ENCODE results near the gene NR2F6.

Gene NR2F6

GRCh38 chr19:17263712-17264640 is 18.3 kb upstream of the NR2F6 start:
- H3K9ac ChIP-seq (ENCODE audit: insufficient read length, low read depth): no peak overlapping the region
- no peak overlapping the region for H3K4me3 ChIP-seq (ENCODE audit: insufficient read length, low read depth)
- no peak for TF ChIP-seq ZNF274 (IDR thresholded peaks at IDR 0.05; ENCODE audit: low read depth, low read length)
- TF ChIP-seq SUZ12 (IDR thresholded peaks at IDR 0.05; ENCODE audit: extremely low read depth, insufficient read depth, insufficient read length): no peak
- no peak for TF ChIP-seq YY1 (IDR thresholded peaks at IDR 0.05; ENCODE audit: insufficient read depth, insufficient read length)
- no peaks in the 10 kb centered on the region for H3K27me3 ChIP-seq (ENCODE audit: insufficient read depth, insufficient read length)
- no peak for DNase-seq (ENCODE audit: low read depth, low spot score)
- H3K36me3 ChIP-seq (ENCODE audit: insufficient read depth, insufficient read length, low read length): peaks cover 5% of the 10 kb centered on the region
- H3K9me3 ChIP-seq (ENCODE audit: insufficient read depth, low read length): peaks cover 19% of the 10 kb centered on the region; the same call in 1 of the 2 replicates
- no peaks in the 10 kb centered on the region for H3K4me1 ChIP-seq (ENCODE audit: insufficient read depth, insufficient read length)

- no peak for DNase-seq (ENCODE audit: low read depth, low spot score)
Measured at GRCh38 chr19:17262557-17262956, 16.8 kb upstream of the NR2F6 start.

GRCh38 chr19:17260842-17261325 is 15.2 kb upstream of the NR2F6 start:
- Histone ChIP-seq H3K4me1 (ENCODE audit: insufficient read depth, insufficient read length) (no peaks in the 10 kb centered on the region), H3K9ac (ENCODE audit: insufficient read length, low read depth) (peak overlapping the region; percentile 38), H3K27me3 (ENCODE audit: insufficient read depth, insufficient read length) (peaks cover 8% of the 10 kb centered on the region), H3K4me3 (ENCODE audit: insufficient read length, low read depth) (no peak overlapping the region), H3K9me3 (ENCODE audit: insufficient read depth, low read length) (peaks cover 33% of the 10 kb centered on the region; the same call in 1 of the 2 replicates), H3K36me3 (ENCODE audit: insufficient read depth, insufficient read length, low read length) (no peaks in the 10 kb centered on the region)
- TF ChIP-seq YY1 (IDR thresholded peaks at IDR 0.05; ENCODE audit: insufficient read depth, insufficient read length): no peak
- TF ChIP-seq SUZ12 (IDR thresholded peaks at IDR 0.05; ENCODE audit: extremely low read depth, insufficient read depth, insufficient read length): no peak
- TF ChIP-seq ZNF274 (IDR thresholded peaks at IDR 0.05; ENCODE audit: low read depth, low read length): no peak
- peak; percentile 90 for DNase-seq (ENCODE audit: low read depth, low spot score)

More at GRCh38 chr19:17262557-17262956, 16.8 kb upstream of the NR2F6 start:
- Histone ChIP-seq H3K9ac (ENCODE audit: insufficient read length, low read depth) (no peak overlapping the region), H3K36me3 (ENCODE audit: insufficient read depth, insufficient read length, low read length) (no peaks in the 10 kb centered on the region), H3K4me1 (ENCODE audit: insufficient read depth, insufficient read length) (no peaks in the 10 kb centered on the region), H3K9me3 (ENCODE audit: insufficient read depth, low read length) (peaks cover 33% of the 10 kb centered on the region; the same call in 1 of the 2 replicates), H3K4me3 (ENCODE audit: insufficient read length, low read depth) (no peak overlapping the region), H3K27me3 (ENCODE audit: insufficient read depth, insufficient read length) (no peaks in the 10 kb centered on the region)
- no peak for TF ChIP-seq ZNF274 (IDR thresholded peaks at IDR 0.05; ENCODE audit: low read depth, low read length)
- TF ChIP-seq SUZ12 (IDR thresholded peaks at IDR 0.05; ENCODE audit: extremely low read depth, insufficient read depth, insufficient read length): no peak
- TF ChIP-seq YY1 (IDR thresholded peaks at IDR 0.05; ENCODE audit: insufficient read depth, insufficient read length): no peak

- Histone ChIP-seq H3K9me3 (ENCODE audit: insufficient read depth, low read length) (peaks cover 33% of the 10 kb centered on the region; the same call in 1 of the 2 replicates), H3K4me3 (ENCODE audit: insufficient read length, low read depth) (no peak overlapping the region), H3K36me3 (ENCODE audit: insufficient read depth, insufficient read length, low read length) (no peaks in the 10 kb centered on the region), H3K9ac (ENCODE audit: insufficient read length, low read depth) (no peak overlapping the region), H3K4me1 (ENCODE audit: insufficient read depth, insufficient read length) (peaks cover under 1% of the 10 kb centered on the region), H3K27me3 (ENCODE audit: insufficient read depth, insufficient read length) (peaks cover 10% of the 10 kb centered on the region)
- no peak for DNase-seq (ENCODE audit: low read depth, low spot score)
- no peak for TF ChIP-seq ZNF274 (IDR thresholded peaks at IDR 0.05; ENCODE audit: low read depth, low read length)
- no peak for TF ChIP-seq YY1 (IDR thresholded peaks at IDR 0.05; ENCODE audit: insufficient read depth, insufficient read length)
- TF ChIP-seq SUZ12 (IDR thresholded peaks at IDR 0.05; ENCODE audit: extremely low read depth, insufficient read depth, insufficient read length): no peak
Measured at GRCh38 chr19:17259934-17260333, 14.2 kb upstream of the NR2F6 start.

GRCh38 chr19:17259118-17259780 is 13.5 kb upstream of the NR2F6 start:
- Histone ChIP-seq H3K9ac (ENCODE audit: insufficient read length, low read depth) (no peak overlapping the region), H3K36me3 (ENCODE audit: insufficient read depth, insufficient read length, low read length) (no peaks in the 10 kb centered on the region), H3K9me3 (ENCODE audit: insufficient read depth, low read length) (peaks cover 33% of the 10 kb centered on the region; the same call in 1 of the 2 replicates), H3K4me1 (ENCODE audit: insufficient read depth, insufficient read length) (peaks cover 5% of the 10 kb centered on the region), H3K4me3 (ENCODE audit: insufficient read length, low read depth) (no peak overlapping the region), H3K27me3 (ENCODE audit: insufficient read depth, insufficient read length) (peaks cover 10% of the 10 kb centered on the region)
- TF ChIP-seq YY1 (IDR thresholded peaks at IDR 0.05; ENCODE audit: insufficient read depth, insufficient read length) (no peak), ZNF274 (IDR thresholded peaks at IDR 0.05; ENCODE audit: low read depth, low read length) (no peak), SUZ12 (IDR thresholded peaks at IDR 0.05; ENCODE audit: extremely low read depth, insufficient read depth, insufficient read length) (no peak)
- DNase-seq (ENCODE audit: low read depth, low spot score): no peak

- peaks cover 5% of the 10 kb centered on the region for H3K4me1 ChIP-seq (ENCODE audit: insufficient read depth, insufficient read length)
- peaks cover 10% of the 10 kb centered on the region for H3K27me3 ChIP-seq (ENCODE audit: insufficient read depth, insufficient read length)
- H3K9ac ChIP-seq (ENCODE audit: insufficient read length, low read depth): no peak overlapping the region
- no peak for TF ChIP-seq ZNF274 (IDR thresholded peaks at IDR 0.05; ENCODE audit: low read depth, low read length)
- H3K9me3 ChIP-seq (ENCODE audit: insufficient read depth, low read length): peaks cover 33% of the 10 kb centered on the region; the same call in 1 of the 2 replicates
- H3K4me3 ChIP-seq (ENCODE audit: insufficient read length, low read depth): no peak overlapping the region
- no peak for DNase-seq (ENCODE audit: low read depth, low spot score)
- H3K36me3 ChIP-seq (ENCODE audit: insufficient read depth, insufficient read length, low read length): no peaks in the 10 kb centered on the region
Measured at GRCh38 chr19:17256130-17256529, 10.4 kb upstream of the NR2F6 start.

- no peak for TF ChIP-seq ZNF274 (IDR thresholded peaks at IDR 0.05; ENCODE audit: low read depth, low read length)
- TF ChIP-seq SUZ12 (IDR thresholded peaks at IDR 0.05; ENCODE audit: extremely low read depth, insufficient read depth, insufficient read length): no peak
- TF ChIP-seq YY1 (IDR thresholded peaks at IDR 0.05; ENCODE audit: insufficient read depth, insufficient read length): no peak
- no peak overlapping the region for H3K9ac ChIP-seq (ENCODE audit: insufficient read length, low read depth)
- DNase-seq (ENCODE audit: low read depth, low spot score): no peak
- no peaks in the 10 kb centered on the region for H3K36me3 ChIP-seq (ENCODE audit: insufficient read depth, insufficient read length, low read length)
- H3K4me3 ChIP-seq (ENCODE audit: insufficient read length, low read depth): no peak overlapping the region
- H3K27me3 ChIP-seq (ENCODE audit: insufficient read depth, insufficient read length): peaks cover 10% of the 10 kb centered on the region
- H3K9me3 ChIP-seq (ENCODE audit: insufficient read depth, low read length): peaks cover 26% of the 10 kb centered on the region; the same call in 1 of the 2 replicates
- H3K4me1 ChIP-seq (ENCODE audit: insufficient read depth, insufficient read length): peaks cover 5% of the 10 kb centered on the region
Measured at GRCh38 chr19:17255150-17255621, 9.5 kb upstream of the NR2F6 start.

All from NT2/D1 (cell line).